GM12872 (cell line): Measurements from ENCODE around the gene POFUT1.

Source experiments
- TF ChIP-seq, protein P1 (sequence below): IDR thresholded peaks from 3 replicates; pipeline ENCODE4 v1.5.1; 2011; ENCODE audit warnings: low read depth, mild to moderate bottlenecking, low read length, moderate library complexity; ENCODE audit not compliant: insufficient read depth

POFUT1 gene

DNA sequence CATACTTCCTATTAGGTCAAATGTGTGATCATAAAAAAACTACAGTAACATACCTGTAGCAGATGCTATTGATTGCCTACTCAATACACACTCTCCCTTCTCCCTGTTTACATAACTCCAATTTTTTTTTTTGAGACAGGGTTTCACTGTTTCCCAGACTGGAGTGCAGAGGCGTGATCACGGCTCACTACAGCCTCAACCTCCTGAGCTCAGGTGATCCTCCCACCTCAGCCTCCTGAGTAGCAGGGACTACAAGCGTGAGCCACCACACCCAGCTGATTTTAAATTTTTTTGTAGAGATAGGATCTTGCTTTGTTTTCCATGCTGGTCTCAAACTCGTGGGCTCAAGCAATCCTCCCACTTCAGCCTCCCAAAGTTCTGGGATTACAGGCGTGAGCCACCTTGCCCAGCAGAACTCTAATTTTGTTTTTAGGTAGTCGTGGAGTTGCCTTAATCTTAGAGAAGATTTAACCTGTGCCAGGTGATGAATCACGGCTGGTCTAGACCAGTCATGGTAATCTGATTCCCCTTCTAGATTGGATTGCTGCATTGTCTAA, 55.8 kb downstream of the POFUT1 start:
- TF ChIP-seq, protein P1, sequence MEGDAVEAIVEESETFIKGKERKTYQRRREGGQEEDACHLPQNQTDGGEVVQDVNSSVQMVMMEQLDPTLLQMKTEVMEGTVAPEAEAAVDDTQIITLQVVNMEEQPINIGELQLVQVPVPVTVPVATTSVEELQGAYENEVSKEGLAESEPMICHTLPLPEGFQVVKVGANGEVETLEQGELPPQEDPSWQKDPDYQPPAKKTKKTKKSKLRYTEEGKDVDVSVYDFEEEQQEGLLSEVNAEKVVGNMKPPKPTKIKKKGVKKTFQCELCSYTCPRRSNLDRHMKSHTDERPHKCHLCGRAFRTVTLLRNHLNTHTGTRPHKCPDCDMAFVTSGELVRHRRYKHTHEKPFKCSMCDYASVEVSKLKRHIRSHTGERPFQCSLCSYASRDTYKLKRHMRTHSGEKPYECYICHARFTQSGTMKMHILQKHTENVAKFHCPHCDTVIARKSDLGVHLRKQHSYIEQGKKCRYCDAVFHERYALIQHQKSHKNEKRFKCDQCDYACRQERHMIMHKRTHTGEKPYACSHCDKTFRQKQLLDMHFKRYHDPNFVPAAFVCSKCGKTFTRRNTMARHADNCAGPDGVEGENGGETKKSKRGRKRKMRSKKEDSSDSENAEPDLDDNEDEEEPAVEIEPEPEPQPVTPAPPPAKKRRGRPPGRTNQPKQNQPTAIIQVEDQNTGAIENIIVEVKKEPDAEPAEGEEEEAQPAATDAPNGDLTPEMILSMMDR: no peak

DNA sequence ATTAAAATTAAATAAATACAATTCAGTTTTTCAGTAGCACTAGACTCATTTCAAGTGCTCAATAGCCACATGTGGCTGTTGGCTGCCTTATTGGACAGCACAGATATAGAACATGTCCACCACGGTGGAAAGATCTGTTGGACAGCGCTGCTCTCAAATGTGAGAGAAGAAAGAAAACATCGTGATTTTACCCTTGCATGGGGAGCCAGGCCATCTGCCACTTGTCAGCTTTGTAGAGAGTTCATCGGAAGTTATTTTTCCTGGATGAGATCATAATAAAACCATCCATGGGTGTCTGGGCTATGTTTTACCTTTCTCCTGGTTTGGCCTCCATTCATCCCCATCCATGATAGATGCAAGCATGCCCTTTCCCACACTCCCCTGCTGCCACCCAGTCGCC, 63.9 kb downstream of the POFUT1 start:
- TF ChIP-seq, protein P1: no peak

DNA sequence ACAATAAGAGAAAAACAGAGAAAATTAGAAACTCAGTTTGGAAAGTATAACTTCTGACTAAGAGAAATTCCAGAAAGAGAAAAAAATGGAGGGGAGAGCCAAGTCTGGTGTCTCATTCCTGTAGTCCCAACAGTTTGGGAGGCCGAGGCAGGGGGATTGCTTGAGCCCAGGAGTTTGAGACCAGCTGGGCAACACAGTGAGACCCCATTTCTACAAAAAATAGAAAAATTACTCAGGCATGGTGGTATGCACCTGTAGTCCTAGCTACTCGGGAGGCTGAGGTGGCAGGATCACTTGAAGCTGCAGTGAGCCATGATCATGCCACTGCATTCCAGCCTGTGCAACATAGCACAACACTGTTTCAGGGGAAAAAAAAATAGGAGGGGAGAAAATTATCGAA, 66.7 kb downstream of the POFUT1 start:
- TF ChIP-seq, protein P1: no peak

DNA sequence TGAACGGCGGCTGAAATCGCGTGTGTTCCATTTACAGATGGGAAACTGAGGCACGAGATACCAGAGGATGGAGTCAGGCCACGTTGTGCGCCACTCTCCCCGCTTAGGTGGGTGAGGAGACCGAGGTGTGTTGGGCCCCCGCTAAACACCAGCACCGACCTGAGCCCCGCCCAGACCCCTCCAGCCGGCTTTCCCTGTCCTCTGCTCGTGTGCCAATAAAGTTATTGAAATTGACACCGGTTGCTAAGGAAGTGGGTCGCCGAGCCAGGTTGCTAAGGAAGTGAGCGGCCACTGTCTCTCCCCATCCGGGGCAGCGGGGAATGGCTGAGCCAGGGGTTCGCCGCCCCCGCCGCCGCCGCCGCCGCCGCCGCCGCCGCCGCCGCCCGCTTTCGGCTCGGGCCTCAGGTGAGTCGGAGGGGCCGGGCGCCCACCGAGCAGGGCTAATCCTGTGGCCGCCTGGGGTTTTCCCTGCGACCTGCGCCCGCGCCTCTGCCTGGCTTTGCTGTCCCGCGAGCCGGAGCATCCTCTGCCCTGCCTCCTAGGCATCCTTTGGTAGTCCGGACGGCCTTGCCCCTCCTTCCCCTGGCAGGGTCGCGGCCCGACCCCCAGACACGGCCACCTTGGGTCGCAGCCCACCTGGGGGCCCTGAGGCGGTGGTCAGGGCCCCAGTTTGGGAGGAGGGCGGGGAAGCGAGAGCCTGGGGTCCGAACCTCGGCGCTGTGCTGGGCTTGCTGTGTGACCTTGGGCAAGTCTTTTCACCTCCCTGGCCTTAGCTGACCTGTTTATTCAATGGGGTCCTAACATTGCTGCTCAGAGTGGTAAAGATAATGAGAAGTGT, 69.9 kb downstream of the POFUT1 start, which contains the start of gene KIF3B:
Gene KIF3B, plus strand, starts transcription at position 291 of the 838 bp plus-strand sequence. CDS start 32,127 bp downstream, outside the sequence.
- TF ChIP-seq, protein P1: no peak

DNA sequence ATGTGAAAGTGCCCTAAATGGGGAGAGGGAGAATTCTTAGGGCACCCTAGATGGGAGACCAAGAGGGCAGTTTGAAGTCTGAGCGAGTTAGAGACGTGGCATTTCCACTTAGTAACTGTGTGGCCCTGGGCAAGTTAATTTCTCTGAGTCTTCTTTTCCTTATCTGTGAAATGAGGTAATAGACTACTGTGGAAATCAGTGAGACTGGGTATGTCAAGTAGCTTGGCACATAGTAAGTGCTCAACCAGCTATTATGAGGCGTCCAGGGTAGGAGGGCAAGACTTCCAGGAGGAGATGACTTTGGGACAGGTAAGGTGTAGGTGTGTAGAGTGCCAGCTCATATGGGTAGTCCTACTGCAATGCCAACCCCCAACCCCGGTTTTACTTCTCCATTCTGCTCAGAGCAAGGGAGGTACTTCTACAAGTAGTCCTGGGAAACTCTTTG, 70.5 kb downstream of the POFUT1 start:
- TF ChIP-seq, protein P1: no peak

DNA sequence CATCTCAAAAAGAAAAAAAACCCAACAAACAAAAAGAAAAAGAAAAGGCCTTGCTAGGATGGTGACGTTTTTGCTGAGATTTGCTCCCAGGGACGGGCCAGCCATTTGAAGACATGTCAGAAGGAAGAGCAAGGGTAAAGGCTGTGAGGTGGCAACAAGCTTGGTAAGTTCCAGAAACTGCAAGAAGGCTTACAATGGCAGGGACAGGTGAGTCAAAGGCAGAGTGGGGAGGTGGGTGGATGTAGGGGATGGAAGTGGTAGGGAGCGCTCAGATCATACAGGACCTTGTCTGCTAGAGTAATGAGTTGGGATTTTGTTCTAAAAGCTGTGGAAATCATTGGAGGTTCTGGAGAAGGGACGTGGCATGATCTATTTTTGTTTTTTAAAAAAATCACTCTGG, 74.0 kb downstream of the POFUT1 start:
- TF ChIP-seq, protein P1: no peak

DNA sequence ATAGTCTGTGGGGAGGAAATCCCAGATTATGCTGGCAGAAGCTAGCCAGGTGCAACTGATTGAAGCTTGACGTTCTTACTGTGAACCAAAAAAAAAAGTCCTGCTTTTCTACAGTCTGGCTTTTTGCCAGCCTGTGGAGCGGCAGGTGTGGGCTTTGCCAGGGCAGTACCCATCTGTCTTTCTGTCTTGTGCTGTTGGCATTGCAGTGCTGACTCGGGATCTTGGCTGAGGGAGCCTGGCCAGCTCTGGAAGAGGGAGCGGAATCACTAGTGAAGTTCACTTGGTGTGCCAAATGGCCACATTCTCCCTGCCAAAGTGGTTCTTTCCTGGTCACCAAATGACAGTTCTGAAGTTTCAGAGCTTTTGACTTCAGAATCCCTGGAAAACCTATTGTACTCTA, 74.8 kb downstream of the POFUT1 start:
- TF ChIP-seq, protein P1: no peak
